MCF 10A (cell line): ENCODE results near the gene RAB3B. TPM values are rescaled to one million over a fixed set of nuclear protein-coding genes. Genes with fewer than 3 reads are reported as not detected.
A peak's percentile ranks its signal among the peaks of the same experiment; 100 is the strongest.
"Not testable (repeated sequence)": the region's sequence is repeated elsewhere in the genome, so short reads cannot be mapped to it uniquely, and the experiment has no call there.

Source experiments
- BruUV-seq: library from RNA; stranded (reverse); fragments of 400-500 nt; replicated peaks from 2 replicates; lab custom pipeline; 2021; lab: Mats Ljungman, UMichigan
- CTCF ChIA-PET: fragments of 300-600 bp; sonication (Branson Sonifier 250); formaldehyde crosslinking; extraction: SDS; loops from one replicate; lab custom pipeline; 2021; ENCODE audit warnings: antibody characterized with exemption, inconsistent platforms; lab: Yijun Ruan, JAX
- POLR2A ChIA-PET: fragments of 300-600, 350-650 bp; sonication (Branson Sonifier 250); formaldehyde crosslinking; extraction: SDS; loops from one replicate; lab custom pipeline; 2020; ENCODE audit warnings: antibody characterized with exemption, inconsistent platforms; lab: Yijun Ruan, JAX
- DNase-seq: peaks from one replicate; pipeline ENCODE4 v3.0.0-alpha.2; 2018; ENCODE audit not compliant: unreplicated experiment
- H3K27ac Mint-ChIP-seq: one replicate; pipeline ENCODE4 v1.8.0; 2022; ENCODE audit warnings: mild to moderate bottlenecking, low read depth, mixed read lengths; ENCODE audit not compliant: unreplicated experiment
- H3K27me3 Mint-ChIP-seq: one replicate; pipeline ENCODE4 v1.8.0; 2022; ENCODE audit warnings: mixed read lengths; ENCODE audit not compliant: insufficient read depth, unreplicated experiment
- H3K36me3 Mint-ChIP-seq: one replicate; pipeline ENCODE4 v1.8.0; 2022; ENCODE audit warnings: mild to moderate bottlenecking, moderate library complexity, mixed read lengths; ENCODE audit not compliant: insufficient read depth, unreplicated experiment
- H3K4me1 Mint-ChIP-seq: one replicate; pipeline ENCODE4 v1.8.0; 2022; ENCODE audit warnings: mixed read lengths; ENCODE audit not compliant: insufficient read depth, unreplicated experiment
- H3K4me3 Mint-ChIP-seq: one replicate; pipeline ENCODE4 v1.8.0; 2022; ENCODE audit warnings: mild to moderate bottlenecking, moderate library complexity, mixed read lengths; ENCODE audit not compliant: unreplicated experiment
- H3K9me3 Mint-ChIP-seq: one replicate; pipeline ENCODE4 v1.8.0; 2022; ENCODE audit warnings: mixed read lengths; ENCODE audit not compliant: unreplicated experiment
- intact Hi-C: fragments of 100-400 bp; cut with micrococcal nuclease; formaldehyde crosslinking; loops from 2 replicates; pipeline ENCODE4 v1.14.1; 2022
- total RNA-seq: library from RNA; stranded (reverse); gene quantifications from 2 replicates; pipeline ENCODE4 v1.2.3, GENCODE V29; 2022
- TF ChIP-seq, protein P1 (sequence below): fragments of 200-600 bp; IDR thresholded peaks from one replicate; pipeline ENCODE4 v1.8.0; 2022; ENCODE audit warnings: antibody characterized with exemption, mild to moderate bottlenecking; ENCODE audit not compliant: unreplicated experiment

RAB3B gene
- total RNA-seq, 1 experiment from 2014 or later = 0.05 TPM

DNA sequence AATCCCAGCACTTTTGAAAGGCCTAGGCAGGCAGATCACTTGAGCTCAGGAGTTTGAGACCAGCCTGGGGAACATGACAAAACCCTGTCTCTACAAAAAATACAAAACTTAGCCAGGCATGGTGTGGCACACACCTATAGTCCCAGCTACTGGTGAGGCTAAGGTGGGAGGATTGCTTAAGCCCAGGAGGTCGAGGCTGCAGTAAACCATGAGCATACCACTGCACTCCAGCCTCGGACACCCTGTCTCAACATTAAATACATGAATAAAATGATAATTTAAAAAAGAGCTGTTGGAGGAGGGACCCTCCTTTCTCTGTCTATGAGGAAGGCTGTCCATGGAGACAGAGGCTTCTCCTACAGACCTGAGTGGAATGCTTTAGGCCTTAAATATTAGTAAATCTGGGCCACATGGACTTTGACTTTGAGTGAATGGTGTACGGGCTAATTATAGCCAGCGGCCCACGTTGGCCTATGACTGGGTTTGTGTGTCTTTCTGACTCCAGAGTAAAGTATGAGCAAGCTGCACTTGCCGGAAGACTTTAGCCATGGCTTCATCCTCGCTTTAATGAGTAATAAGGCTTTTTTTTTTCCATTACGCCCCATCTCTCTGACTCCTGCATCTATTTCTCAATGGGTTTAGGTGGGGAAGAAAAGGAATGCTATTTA, 21.3 kb downstream of the RAB3B start:
- Mint-ChIP-seq H3K4me3 (no peak overlapping the region), H3K27ac (no peak overlapping the region), H3K36me3 (no peaks in the 10 kb centered on the region), H3K4me1 (no peaks in the 10 kb centered on the region), H3K27me3 (no peaks in the 10 kb centered on the region), H3K9me3 (no peaks in the 10 kb centered on the region)
- CTCF ChIA-PET = no interaction called here
- intact Hi-C loops = no loop called here
- peak; percentile 24 for DNase-seq
- no TSS peak for BruUV-seq
- TF ChIP-seq, protein P1, sequence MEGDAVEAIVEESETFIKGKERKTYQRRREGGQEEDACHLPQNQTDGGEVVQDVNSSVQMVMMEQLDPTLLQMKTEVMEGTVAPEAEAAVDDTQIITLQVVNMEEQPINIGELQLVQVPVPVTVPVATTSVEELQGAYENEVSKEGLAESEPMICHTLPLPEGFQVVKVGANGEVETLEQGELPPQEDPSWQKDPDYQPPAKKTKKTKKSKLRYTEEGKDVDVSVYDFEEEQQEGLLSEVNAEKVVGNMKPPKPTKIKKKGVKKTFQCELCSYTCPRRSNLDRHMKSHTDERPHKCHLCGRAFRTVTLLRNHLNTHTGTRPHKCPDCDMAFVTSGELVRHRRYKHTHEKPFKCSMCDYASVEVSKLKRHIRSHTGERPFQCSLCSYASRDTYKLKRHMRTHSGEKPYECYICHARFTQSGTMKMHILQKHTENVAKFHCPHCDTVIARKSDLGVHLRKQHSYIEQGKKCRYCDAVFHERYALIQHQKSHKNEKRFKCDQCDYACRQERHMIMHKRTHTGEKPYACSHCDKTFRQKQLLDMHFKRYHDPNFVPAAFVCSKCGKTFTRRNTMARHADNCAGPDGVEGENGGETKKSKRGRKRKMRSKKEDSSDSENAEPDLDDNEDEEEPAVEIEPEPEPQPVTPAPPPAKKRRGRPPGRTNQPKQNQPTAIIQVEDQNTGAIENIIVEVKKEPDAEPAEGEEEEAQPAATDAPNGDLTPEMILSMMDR = no peak
- POLR2A ChIA-PET = interaction anchor here (0.5 kb wide), 1 partner anchor 723 kb away, joined by 3 read pairs; no protein-coding TSS in a partner anchor

- no peak overlapping the region for H3K4me3 Mint-ChIP-seq
- ChIA-PET CTCF (interaction anchor here (0.5 to 0.6 kb wide), 2 partner anchors 31 to 64 kb away, joined by 3 read pairs; no protein-coding TSS in a partner anchor), POLR2A (no interaction called here)
- H3K9me3 Mint-ChIP-seq = no peaks in the 10 kb centered on the region
- no peak overlapping the region for H3K27ac Mint-ChIP-seq
- no peaks in the 10 kb centered on the region for H3K27me3 Mint-ChIP-seq
- H3K36me3 Mint-ChIP-seq = no peaks in the 10 kb centered on the region
- DNase-seq = no peak
- H3K4me1 Mint-ChIP-seq = no peaks in the 10 kb centered on the region
- no TSS peak for BruUV-seq
- TF ChIP-seq, protein P1 = no peak
- intact Hi-C loops = no loop called here
These were observed 21.9 kb downstream of the RAB3B start for GRCh38 chr1:51968632-51969031.

DNA sequence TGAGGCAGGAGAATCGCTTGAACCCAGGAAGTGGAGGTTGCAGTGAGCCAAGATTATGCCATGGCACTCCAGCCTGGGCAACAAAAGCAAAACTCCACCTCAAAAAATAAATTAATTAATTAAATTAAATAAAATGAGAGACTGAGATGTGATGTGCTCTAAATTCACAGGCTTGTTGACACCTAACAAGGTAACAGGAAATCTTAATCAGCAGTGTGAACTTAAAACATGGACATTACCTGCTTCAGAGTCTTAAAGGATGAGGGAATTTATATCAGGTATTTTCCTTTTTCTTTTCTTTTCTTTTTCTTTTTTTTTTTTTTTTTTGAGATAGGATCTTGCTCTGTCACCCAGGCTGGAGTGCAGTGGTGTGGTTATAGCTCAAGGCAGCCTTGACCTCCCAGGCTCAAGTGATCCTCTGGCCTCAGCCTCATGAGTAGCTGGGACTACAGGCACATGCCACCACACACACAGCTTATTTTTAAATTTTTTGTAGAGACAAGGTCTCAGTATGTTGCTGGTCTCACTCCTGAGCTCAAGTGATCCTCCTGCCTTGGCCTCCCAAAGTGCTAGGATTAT, 23.2 kb downstream of the RAB3B start:
- BruUV-seq, H3K36me3 Mint-ChIP-seq, POLR2A ChIA-PET, intact Hi-C loops, DNase-seq, H3K9me3 Mint-ChIP-seq, H3K27me3 Mint-ChIP-seq, H3K27ac Mint-ChIP-seq, H3K4me1 Mint-ChIP-seq, H3K4me3 Mint-ChIP-seq: not testable (repeated sequence)
- CTCF ChIA-PET = interaction anchor here (0.9 kb wide), 1 partner anchor 56 kb away, joined by 4 read pairs; no protein-coding TSS in a partner anchor

DNA sequence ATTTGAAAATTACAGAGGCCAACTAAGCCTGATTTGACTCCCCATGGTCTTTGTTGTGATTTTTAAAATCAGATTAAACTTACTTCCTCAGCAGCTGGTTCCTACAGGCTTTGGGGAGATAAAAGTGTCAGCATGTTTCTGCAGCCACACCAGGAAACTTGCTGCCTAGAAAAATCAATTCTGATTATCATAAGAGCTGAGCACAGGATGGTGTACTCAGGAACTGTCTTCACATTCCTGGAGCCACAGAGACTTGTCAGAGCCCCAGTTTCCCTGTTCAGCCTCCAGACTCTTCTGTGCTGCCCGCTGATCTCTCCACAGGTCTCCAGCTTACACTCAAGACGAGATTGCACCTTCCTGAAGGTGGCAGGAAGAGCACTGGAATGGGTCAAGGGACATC, 23.9 kb downstream of the RAB3B start:
- H3K27ac Mint-ChIP-seq = no peak overlapping the region
- POLR2A ChIA-PET = no interaction called here
- no peaks in the 10 kb centered on the region for H3K4me1 Mint-ChIP-seq
- no peaks in the 10 kb centered on the region for H3K27me3 Mint-ChIP-seq
- no TSS peak for BruUV-seq
- CTCF ChIA-PET = interaction anchor here (0.8 kb wide), 1 partner anchor 34 kb away, joined by 4 read pairs; no protein-coding TSS in a partner anchor
- TF ChIP-seq, protein P1 = no peak
- no peak overlapping the region for H3K4me3 Mint-ChIP-seq
- DNase-seq = no peak
- no peaks in the 10 kb centered on the region for H3K9me3 Mint-ChIP-seq
- intact Hi-C loops = no loop called here
- no peaks in the 10 kb centered on the region for H3K36me3 Mint-ChIP-seq
